ENCODE results near the gene CYREN. TPM values are rescaled to one million over a fixed set of nuclear protein-coding genes. Genes with fewer than 3 reads are reported as not detected.

The CYREN gene
- polyA plus RNA-seq, 3 donors: 16.4 to 27.6 (median 26.3) TPM

DNA sequence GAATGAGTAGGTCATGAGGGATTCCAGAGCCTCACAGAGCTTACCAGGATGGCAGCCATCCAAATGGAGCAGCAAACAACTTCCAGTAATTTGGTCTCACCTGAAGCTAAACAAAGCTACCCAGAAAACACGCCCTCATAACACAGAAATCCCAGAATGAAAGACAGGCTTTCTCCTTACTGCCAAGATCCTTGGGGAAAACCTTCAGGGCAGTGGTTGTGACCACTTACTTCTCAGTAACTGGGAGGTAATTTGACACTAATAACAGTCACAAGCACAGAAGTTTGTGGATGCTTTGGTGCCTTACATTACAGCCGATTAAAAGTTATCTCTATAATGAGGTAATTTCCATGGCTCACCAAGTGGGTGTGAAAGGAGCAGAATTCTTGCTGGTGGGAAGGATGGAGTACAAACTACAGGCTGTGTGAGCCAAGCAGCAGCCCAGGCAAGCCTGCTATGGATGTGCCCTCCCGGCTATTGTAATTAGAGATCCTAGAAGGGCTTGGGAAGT lies 30.4 kb upstream of the CYREN start:
- 44 to 84% (median 80%) methylated on average over 3 of the region's 3 CpGs for WGBS, 3 donors
- H3K27ac ChIP-seq (ENCODE audit: low read depth, low read length): no peak overlapping the region

DNA sequence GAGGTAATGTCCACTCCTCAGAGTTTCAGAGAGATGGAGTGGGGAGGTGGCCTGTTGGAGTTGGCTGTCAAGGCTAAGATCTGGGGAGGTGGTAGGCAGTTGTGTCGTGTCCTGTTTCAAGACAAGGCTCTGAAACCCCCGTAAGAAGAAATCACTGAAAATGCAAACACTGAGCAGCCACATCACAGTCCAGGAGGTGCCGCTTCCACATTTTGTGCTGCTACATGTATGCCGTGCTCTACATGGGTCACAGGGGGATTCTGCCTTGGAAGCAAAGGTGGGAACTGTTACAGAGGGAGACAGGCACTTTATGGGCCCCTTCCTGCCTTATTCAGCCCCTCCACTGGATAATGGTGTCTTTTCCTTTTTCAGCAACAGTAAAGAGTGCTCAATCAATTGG lies 28.9 kb upstream of the CYREN start:
- WGBS, 3 donors: 86 to 99% (median 96%) methylated on average over 4 of the region's 4 CpGs
- H3K27ac ChIP-seq (ENCODE audit: low read depth, low read length): no peak overlapping the region

DNA sequence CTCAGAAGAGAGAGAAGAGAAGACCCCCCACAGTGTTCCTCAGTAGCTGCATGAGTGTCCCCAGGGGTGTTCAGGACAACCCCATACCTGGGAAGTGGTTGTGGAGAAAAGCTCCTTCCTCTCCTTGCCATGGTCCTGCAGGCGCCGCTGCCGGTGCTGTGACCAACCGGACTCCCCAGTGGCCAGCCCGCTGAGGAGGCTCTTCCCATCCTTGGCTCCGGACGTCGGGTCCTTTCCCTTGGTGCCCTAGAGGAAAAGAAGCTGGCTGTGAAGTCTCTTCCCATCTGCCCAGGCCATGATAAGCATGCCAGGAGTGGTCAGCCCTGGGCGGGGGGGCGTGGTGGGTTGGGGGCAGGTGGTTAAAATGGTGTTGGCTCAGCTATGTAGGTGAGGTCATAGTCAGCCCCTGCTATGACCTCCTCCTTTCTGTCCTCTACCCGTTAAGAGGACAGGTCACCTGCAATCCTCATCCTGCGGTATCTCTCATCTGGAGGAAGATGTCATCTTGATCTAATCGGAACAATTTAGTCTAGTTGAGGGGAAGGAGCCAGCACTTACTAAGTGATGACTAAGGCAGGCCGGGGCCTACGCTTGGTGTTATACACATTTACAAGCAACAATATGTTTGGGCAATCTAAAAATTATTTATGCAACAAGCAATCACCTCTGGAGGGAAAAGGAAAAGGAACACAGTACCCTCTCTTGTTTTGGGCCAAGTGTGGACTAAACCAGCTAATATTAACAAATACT lies 27.6 kb upstream of the CYREN start:
- H3K27ac ChIP-seq (ENCODE audit: low read depth, low read length): no peak overlapping the region
- WGBS, 3 donors: 92 to 95% (median 92%) methylated on average over 15 of the region's 15 CpGs

DNA sequence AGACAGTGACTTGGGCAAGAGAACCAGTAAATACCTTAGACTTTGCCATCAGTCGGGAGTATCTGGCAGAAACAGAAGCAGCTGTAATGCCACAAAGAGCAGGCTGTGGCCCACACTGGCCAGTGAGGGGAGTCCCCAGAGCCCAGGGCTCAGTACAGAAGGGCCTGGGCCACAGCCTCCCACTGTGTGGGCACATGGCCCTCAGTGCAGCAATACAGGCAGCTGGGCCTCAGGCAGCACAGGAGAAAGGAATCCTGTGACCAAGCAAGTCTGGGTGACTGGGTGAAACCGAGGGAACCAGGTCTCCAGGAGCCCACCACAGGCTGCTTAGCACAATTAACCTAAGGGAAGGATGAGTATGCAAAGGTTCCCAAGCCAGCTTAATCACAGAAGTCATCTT lies 26.8 kb upstream of the CYREN start:
- H3K27ac ChIP-seq (ENCODE audit: low read depth, low read length): no peak overlapping the region
- WGBS, 3 donors: 86 to 97% (median 92%) methylated on average over 2 of the region's 2 CpGs

GRCh38 chr7:135195968-135196629 lies 25.6 kb upstream of the CYREN start:
- 77 to 97% (median 93%) methylated on average over 13 to 14 of the region's 14 CpGs for WGBS, 3 donors
- H3K27ac ChIP-seq (ENCODE audit: low read depth, low read length): no peak overlapping the region

GRCh38 chr7:135195156-135195555 lies 24.6 kb upstream of the CYREN start:
- WGBS, 3 donors: 79 to 87% (median 79%) methylated on average over 4 of the region's 4 CpGs
- H3K27ac ChIP-seq (ENCODE audit: low read depth, low read length): no peak overlapping the region

DNA sequence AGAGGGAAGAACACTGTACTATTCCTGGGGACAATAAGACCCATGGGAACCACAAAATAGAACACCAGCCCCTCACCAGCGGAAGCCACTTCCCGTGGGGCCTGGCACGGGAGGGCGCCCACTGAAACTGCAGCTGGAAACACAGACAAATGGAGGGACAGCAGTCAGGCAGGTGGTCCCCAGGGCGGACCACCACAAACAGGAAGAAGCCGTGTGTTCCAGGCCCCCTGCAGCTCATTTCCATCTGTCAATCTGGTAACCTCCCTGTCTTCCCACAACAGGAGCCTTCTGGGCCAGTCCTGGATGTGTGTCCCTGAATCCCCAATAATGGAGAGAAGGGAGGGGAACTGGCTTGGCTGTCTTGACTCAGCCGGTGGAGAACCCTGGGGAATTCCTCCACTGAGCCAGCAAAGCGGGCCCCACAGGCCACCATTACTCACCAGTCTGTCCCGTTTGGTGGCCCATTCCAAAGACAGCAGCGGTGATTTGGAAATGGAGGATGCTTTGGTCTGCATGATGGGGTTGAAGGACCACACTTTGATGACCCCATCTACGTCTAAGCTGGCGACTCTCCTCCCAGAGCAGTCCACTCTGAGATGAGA lies 24.1 kb upstream of the CYREN start:
- WGBS, 3 donors: 79 to 86% (median 82%) methylated on average over 12 of the region's 12 CpGs
- H3K27ac ChIP-seq (ENCODE audit: low read depth, low read length): no peak overlapping the region

DNA sequence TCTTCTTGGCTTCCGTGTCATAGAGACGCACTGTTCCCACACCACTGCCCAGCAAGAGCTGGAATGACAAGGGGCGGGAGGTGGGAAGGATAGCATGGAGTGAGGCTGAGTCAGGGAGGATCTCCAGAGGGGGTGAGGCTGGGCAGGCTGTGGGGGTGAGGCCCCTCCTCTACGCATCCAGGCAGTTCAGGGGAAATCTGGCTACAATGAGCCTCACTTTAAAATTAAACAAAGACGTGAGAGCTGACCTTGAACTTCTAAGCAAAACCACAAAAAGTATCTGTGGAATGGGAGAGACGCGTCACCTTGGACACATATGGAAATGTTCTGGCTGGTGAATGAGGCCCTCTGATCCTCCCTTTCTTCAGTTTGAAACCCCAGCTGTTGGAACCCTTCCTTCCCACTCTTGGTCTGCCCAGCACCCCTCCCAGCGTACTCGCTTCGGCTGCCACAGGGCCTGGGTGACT lies 23.1 kb upstream of the CYREN start:
- 51 to 92% (median 87%) methylated on average over 10 of the region's 10 CpGs for WGBS, 3 donors
- H3K27ac ChIP-seq (ENCODE audit: low read depth, low read length): no peak overlapping the region

DNA sequence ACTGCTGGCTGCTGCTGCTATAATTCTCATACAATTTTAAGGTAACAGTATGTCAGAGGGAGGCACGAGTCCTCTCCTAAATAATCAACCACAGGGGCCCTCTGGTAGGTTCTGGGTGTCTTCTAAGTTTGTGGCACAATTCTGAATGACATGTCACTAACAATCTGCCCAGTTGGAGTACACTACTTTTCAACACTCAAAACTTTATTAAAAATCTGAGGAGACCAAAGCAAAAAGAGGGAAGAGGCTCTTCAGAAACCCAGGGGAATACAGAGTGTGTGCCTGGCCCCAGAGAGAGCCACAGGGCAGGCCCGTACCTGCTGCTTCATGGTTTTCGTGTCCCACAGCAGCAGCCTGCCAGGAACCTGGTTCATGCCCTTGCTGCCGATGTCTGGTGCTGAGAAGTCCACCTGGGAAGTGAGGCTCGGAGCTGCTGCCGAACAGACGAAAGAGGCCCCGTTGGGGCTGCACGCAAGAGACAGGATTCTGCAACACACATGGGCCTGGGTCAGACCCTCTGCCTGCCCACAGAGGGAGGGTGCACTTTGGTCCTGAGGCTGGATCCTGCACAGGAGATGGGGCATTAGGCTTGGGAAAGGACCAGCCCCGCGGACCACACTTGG lies 22.5 kb upstream of the CYREN start:
- no peak overlapping the region for H3K27ac ChIP-seq (ENCODE audit: low read depth, low read length)
- 86 to 97% (median 94%) methylated on average over 11 of the region's 11 CpGs for WGBS, 3 donors

- H3K27ac ChIP-seq (ENCODE audit: low read depth, low read length): no peak overlapping the region
Observed at GRCh38 chr7:135190703-135191102, 20.2 kb upstream of the CYREN start.

DNA sequence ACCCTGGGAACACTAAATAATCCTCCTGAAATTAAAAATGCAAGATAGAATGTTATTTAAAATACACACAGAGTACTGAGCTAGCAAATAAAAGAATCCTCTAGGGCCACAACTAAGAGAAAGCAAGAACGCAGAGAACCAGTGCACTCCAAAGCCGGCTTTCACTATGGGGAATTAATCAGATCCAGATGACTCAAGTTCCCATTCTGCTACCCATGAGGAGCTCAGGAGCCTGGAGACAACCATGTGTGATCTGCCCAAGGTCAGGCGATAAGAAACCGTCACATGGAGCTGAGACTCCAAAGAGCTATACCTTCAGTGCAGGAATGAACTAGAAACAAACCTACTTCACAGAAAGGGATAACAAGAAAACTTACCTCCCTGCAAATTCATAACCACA lies 19.5 kb upstream of the CYREN start:
- WGBS, 3 donors: 53 to 84% (median 59%) methylated on average over 4 of the region's 4 CpGs

DNA sequence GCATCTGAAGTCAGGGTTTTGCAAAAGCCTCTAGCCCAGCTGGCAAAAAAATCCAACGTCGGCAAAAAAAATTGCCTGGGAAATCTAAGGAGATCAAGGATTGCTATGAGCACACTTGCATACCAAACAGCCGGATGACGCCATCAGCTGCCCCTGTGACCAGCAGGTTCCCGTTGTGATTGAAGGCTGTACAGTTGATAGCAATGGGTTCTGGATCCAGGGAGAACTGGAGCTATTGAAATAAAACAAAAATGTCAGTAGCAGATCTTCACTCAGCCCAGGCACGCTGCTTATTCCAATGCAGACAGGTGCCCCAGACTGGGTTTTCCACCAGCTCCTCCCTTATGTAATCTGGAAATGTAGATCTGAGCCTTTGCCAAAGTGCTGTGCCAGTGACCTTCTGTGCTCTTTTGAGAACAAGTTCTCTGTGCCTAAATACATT lies 18.7 kb upstream of the CYREN start:
- no peak overlapping the region for H3K27ac ChIP-seq (ENCODE audit: low read depth, low read length)
- WGBS, 3 donors: 39 to 95% (median 89%) methylated on average over 6 of the region's 6 CpGs

More for the DNA sequence above, 19.5 kb upstream of the CYREN start:
- no peak overlapping the region for H3K27ac ChIP-seq (ENCODE audit: low read depth, low read length)

DNA sequence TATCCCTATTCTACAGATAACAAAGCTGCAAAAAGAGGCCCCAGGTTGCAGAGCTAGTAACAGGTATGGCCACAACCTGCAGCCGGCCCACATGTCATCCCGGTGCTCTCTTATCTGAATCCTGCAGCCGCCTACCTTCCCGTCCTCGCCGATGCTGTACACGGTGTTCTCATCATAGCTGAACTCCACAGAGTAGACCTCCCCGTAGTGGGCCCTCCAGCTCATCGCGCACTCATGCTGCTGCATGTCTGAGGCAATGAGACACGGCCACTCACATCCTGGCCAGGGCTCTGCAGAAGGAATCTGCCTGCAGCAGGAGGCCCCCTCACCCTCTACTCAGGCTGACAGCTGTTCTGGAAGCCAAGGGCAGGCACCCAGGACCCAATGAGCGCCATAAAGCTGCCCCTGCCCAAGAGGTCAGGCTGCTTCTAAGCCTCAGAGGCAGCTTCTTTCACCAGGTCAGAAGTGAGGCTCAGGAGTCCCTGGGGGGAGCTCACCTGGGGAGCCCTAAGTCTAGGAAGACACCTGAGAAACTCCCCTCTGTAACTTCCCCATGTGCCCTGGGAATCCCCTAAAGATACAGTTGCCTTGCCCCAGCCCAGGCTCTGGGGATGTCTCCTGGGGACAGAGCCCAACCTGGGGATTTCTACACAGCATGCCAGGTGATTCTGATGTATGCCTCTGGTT lies 17.9 kb upstream of the CYREN start:
- WGBS, 3 donors: 75 to 97% (median 95%) methylated on average over 12 of the region's 12 CpGs
- no peak overlapping the region for H3K27ac ChIP-seq (ENCODE audit: low read depth, low read length)

DNA sequence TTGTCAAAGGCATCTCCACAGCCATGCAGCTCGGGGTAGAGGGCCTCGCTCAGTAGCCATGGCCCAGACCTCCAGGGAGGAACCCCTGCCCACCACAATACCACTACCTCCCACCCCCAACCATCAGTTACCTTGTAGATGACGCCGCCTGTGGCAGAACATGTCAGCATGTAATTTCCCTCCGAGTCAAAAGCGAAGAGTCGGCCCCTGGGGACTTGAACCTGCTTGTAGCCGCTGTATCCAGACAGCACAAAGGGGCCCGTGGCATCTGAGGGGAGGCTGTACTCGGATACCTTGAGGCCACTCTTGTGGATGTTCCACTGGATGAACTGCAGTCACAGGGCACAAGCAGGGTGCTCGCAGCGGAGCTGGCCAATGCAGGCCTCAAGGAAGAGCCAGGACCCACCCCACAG lies 16.3 kb upstream of the CYREN start:
- 87 to 91% (median 90%) methylated on average over 12 of the region's 12 CpGs for WGBS, 3 donors
- H3K27ac ChIP-seq (ENCODE audit: low read depth, low read length): no peak overlapping the region

DNA sequence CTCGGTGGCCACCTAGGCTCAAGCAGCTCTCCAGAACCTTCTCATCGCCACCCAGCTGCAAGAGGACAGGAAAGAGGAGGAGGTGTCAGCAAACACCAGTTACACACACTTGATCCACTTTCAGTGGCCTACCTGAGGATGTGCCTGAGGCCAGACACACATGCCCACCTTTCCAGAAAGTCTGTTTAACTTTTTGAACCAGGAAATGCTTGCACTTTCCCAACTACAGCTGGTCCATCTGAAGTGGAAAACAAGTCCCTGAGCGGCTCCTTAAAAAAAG lies 15.7 kb upstream of the CYREN start:
- WGBS, 3 donors: 96 to 100% (median 98%) methylated on average over 3 of the region's 3 CpGs
- no peak overlapping the region for H3K27ac ChIP-seq (ENCODE audit: low read depth, low read length)

- 77 to 92% (median 80%) methylated on average over 7 of the region's 7 CpGs for WGBS, 3 donors
- no peak overlapping the region for H3K27ac ChIP-seq (ENCODE audit: low read depth, low read length)
Observed at GRCh38 chr7:135185471-135186260, 15.2 kb upstream of the CYREN start.

- WGBS, 3 donors: 93 to 97% (median 93%) methylated on average over 5 of the region's 5 CpGs
Observed at GRCh38 chr7:135184254-135184841, 13.8 kb upstream of the CYREN start.

More at GRCh38 chr7:135184254-135184841, 13.8 kb upstream of the CYREN start:
- H3K27ac ChIP-seq (ENCODE audit: low read depth, low read length): no peak overlapping the region
